DND-41 (cell line): ENCODE measurements around the gene GRIA4.
"Not testable (repeated sequence)": the region's sequence is repeated elsewhere in the genome, so short reads cannot be mapped to it uniquely, and the experiment has no call there.

Experiments
- ATAC-seq: fragments of 200-7000 bp; cut with Tn5 transposase; 3 replicates; pipeline ENCODE4 v1.9.1; 2021; ENCODE audit warnings: low read depth; ENCODE audit not compliant: insufficient read depth
- DNase-seq: peaks from one replicate; pipeline ENCODE4 v3.0.0-alpha.2; 2020
- H2AFZ ChIP-seq: 2 replicates; pipeline ENCODE4 v1.6.0; 2012; ENCODE audit warnings: low read depth, low read length
- H3K27ac ChIP-seq: 2 replicates; pipeline ENCODE4 v1.5.1; 2012; ENCODE audit warnings: low read length, inconsistent platforms
- H3K27me3 ChIP-seq: fragments of 200-600 bp; sonication (generic); 2 replicates; pipeline ENCODE4 v1.6.0; 2012; ENCODE audit warnings: low read length, mild to moderate bottlenecking, inconsistent platforms; ENCODE audit not compliant: insufficient read depth, poor library complexity
- H3K36me3 ChIP-seq: 2 replicates; pipeline ENCODE4 v1.5.1; 2012; ENCODE audit warnings: low read length, inconsistent platforms; ENCODE audit not compliant: insufficient read depth
- H3K4me1 ChIP-seq: 2 replicates; pipeline ENCODE4 v1.5.1; 2012; ENCODE audit warnings: mild to moderate bottlenecking, low read length; ENCODE audit not compliant: insufficient read depth
- H3K4me2 ChIP-seq: 2 replicates; pipeline ENCODE4 v1.6.0; 2012; ENCODE audit warnings: mild to moderate bottlenecking, moderate library complexity, low read length, inconsistent platforms; ENCODE audit not compliant: insufficient read depth
- H3K4me3 ChIP-seq, 2 experiments: fragments of 200-600 bp in 1 of 2; shearing (Covaris generic) in 1 of 2; 2 replicates each; pipeline ENCODE4 v1.5.1; 2012 to 2016; ENCODE audit warnings: inconsistent platforms in 2 of 2, low read length in 2 of 2, mild to moderate bottlenecking in 2 of 2, low read depth in 1 of 2, moderate library complexity in 1 of 2
- H3K79me2 ChIP-seq: 2 replicates; pipeline ENCODE4 v1.6.0; 2012; ENCODE audit warnings: low read length, inconsistent platforms; ENCODE audit not compliant: insufficient read depth
- H3K9ac ChIP-seq: 2 replicates; pipeline ENCODE4 v1.6.0; 2012; ENCODE audit warnings: low read depth, mild to moderate bottlenecking, inconsistent platforms, low read length, moderate library complexity
- H3K9me3 ChIP-seq: 2 replicates; pipeline ENCODE4 v1.5.1; 2012; ENCODE audit warnings: low read length, moderate library complexity, mild to moderate bottlenecking, inconsistent platforms; ENCODE audit not compliant: insufficient read depth, severe bottlenecking
- H4K20me1 ChIP-seq: 2 replicates; pipeline ENCODE4 v1.6.0; 2012; ENCODE audit warnings: low read length; ENCODE audit not compliant: insufficient read depth
- CTCF ChIP-seq: IDR thresholded peaks from 2 replicates; pipeline ENCODE4 v1.5.1; 2012; ENCODE audit warnings: borderline replicate concordance, low read length, moderate library complexity, mild to moderate bottlenecking; ENCODE audit not compliant: poor library complexity, severe bottlenecking; ENCODE audit errors: extremely low read depth
- EZH2 ChIP-seq: IDR thresholded peaks from 3 replicates; pipeline ENCODE4 v1.6.1; 2012; ENCODE audit warnings: borderline replicate concordance, low read depth, mild to moderate bottlenecking, moderate library complexity, low read length, inconsistent platforms; ENCODE audit not compliant: severe bottlenecking

The GRIA4 gene

GRCh38 chr11:105989124-105989523, 379.3 kb downstream of the GRIA4 start:
- Histone ChIP-seq H3K4me1 (no peaks in the 10 kb centered on the region), H3K79me2 (no peaks in the 10 kb centered on the region), H3K4me3 (no peak overlapping the region), H3K4me2 (no peak overlapping the region), H2AFZ (no peak overlapping the region), H4K20me1 (no peaks in the 10 kb centered on the region), H3K27me3 (no peaks in the 10 kb centered on the region), H3K36me3 (peaks cover 3% of the 10 kb centered on the region; the same call in 1 of the 2 replicates), H3K9ac (no peak overlapping the region), H3K9me3 (peaks cover 2% of the 10 kb centered on the region), H3K27ac (no peak overlapping the region)
- TF ChIP-seq CTCF: no peak
- no peak for TF ChIP-seq EZH2
- DNase-seq: no peak
- ATAC-seq: no peak

- no peaks in the 10 kb centered on the region for H3K27me3 ChIP-seq
- DNase-seq: no peak
- H3K36me3 ChIP-seq: peaks cover 20% of the 10 kb centered on the region
- H3K27ac ChIP-seq: no peak overlapping the region
- no peak overlapping the region for H3K4me2 ChIP-seq
- no peaks in the 10 kb centered on the region for H3K4me1 ChIP-seq
- H4K20me1 ChIP-seq: no peaks in the 10 kb centered on the region
- H3K9ac ChIP-seq: no peak overlapping the region
- no peaks in the 10 kb centered on the region for H3K79me2 ChIP-seq
- ATAC-seq: no peak
- H3K4me3 ChIP-seq: no peak overlapping the region
- H2AFZ ChIP-seq: no peak overlapping the region
- peaks cover 4% of the 10 kb centered on the region for H3K9me3 ChIP-seq
- TF ChIP-seq EZH2: no peak
- TF ChIP-seq CTCF: no peak
Measured at GRCh38 chr11:105991888-105992287, 382.0 kb downstream of the GRIA4 start.

GRCh38 chr11:106001304-106002012, 391.6 kb downstream of the GRIA4 start:
- H2AFZ ChIP-seq: no peak overlapping the region
- H3K4me2 ChIP-seq: no peak overlapping the region
- no peak overlapping the region for H3K27ac ChIP-seq
- H3K9ac ChIP-seq: no peak overlapping the region
- DNase-seq: no peak
- H3K27me3 ChIP-seq: no peaks in the 10 kb centered on the region
- peaks cover 45% of the 10 kb centered on the region for H3K36me3 ChIP-seq
- ATAC-seq: no peak
- no peaks in the 10 kb centered on the region for H3K4me1 ChIP-seq
- H3K9me3 ChIP-seq: peaks cover 4% of the 10 kb centered on the region
- H4K20me1 ChIP-seq: no peaks in the 10 kb centered on the region
- no peak for TF ChIP-seq EZH2
- TF ChIP-seq CTCF: no peak
- no peaks in the 10 kb centered on the region for H3K79me2 ChIP-seq
- no peak overlapping the region for H3K4me3 ChIP-seq

- H3K27ac ChIP-seq, H3K4me2 ChIP-seq, H3K27me3 ChIP-seq, H2AFZ ChIP-seq, H3K9me3 ChIP-seq, H3K4me3 ChIP-seq, DNase-seq, H3K9ac ChIP-seq, H3K4me1 ChIP-seq, ATAC-seq, H4K20me1 ChIP-seq: not testable (repeated sequence)
- H3K36me3 ChIP-seq: peaks cover 55% of the 10 kb centered on the region
- H3K79me2 ChIP-seq: peaks cover 11% of the 10 kb centered on the region; the same call in 1 of the 2 replicates
Measured at GRCh38 chr11:106003094-106003493, 393.2 kb downstream of the GRIA4 start.
